ENCODE results near the gene SLC22A13.
"Not testable (repeated sequence)": the region's sequence is repeated elsewhere in the genome, so short reads cannot be mapped to it uniquely, and the experiment has no call there.

The SLC22A13 gene

DNA sequence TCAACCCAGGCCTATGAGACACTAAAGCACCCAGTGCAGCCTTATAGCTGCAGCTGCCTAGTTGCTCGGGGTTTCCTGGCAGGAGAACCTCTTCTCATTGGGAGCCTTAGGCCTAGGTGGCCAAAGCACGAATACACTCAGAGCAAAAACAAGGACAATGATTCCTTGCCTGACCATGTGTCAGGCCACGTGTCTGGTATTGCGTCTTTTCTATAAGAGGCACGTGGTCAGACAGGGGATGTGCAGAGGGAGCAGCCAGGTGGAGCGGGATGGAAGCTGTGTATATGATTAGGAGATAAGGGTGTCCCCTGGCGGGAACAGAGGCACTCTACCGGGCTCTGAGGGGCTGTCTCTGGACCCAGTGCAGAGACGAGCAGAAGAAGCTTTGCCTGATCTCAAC, 42.8 kb downstream of the SLC22A13 start:
- DNase-seq: no peak

DNA sequence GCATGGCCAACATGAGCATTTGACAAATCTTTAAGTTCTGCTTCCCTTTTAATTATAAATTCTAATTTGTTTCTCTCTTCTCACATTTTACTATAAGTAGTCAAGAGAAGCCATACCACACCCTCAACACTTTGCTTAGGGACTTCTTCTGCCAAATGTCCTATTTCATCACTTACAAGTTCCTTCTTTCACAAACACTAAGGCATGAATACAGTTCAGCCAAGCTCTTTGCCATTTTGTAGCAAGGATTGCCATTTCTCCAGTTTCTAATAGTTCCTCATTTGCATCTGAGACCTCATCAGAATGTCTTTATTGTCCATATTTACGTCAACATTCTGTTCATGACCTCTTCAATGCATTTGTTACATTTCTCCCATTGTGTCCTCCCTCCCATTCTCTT, 45.9 kb downstream of the SLC22A13 start:
- no peak for DNase-seq

DNA sequence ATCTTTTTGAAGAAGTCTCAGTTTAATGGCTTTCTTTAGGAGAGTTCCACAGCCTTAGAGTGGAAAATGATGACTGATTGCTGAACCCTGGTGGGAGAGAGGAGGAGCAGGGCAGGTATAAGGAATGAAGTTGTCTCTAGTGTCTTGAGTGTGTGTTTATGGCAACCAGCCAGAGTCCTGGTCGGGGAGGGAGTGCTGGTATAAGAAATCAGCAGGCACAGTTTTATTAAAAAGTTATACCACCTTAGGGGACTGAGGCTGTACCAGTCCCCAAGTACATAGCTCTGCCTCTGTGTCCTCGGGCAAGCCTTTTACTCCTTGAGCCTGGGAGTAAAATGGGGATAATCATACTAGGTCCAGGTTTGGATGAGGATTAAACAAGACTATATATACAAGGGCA, 46.3 kb downstream of the SLC22A13 start:
- no peak for DNase-seq

DNA sequence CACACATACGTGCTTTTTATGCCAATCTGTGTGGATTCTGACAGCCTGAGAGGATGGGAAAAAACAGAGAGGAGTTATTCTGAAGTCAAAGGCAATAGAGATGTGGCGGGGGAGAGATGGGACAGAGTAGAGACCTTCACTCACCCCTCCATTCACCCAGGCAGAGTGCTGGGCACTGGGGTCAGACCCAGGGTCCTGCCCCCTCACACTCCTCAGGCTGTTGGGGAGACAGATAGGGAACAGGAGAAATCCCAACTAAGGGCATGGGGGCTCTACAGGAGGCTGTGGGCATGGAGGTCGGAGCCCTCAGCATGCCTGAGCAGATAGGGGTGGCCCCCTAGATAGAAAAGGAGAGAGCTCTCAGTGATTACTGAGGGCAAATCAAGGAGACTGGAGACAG, 46.7 kb downstream of the SLC22A13 start:
- no peak for DNase-seq

DNA sequence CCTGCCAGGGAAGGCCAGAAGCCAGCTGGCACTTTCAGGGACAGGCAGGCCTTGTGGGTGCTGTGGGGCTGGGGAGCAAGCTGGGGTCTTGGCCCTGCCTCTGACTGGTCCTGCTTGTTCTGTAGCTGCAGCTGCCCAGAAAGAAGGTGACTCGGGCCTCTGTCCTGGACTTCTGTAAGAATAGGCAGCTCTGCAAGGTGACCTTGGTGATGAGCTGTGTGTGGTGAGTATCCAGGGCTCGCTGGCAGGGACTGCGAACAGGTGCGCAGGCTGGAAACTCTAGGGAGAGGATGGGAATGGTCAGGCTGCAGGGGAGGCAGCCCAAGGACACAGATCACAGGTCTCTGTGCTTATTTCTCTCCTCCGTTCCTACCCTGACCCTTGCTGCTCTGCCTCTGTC, 47.7 kb downstream of the SLC22A13 start:
- no peak for DNase-seq

DNA sequence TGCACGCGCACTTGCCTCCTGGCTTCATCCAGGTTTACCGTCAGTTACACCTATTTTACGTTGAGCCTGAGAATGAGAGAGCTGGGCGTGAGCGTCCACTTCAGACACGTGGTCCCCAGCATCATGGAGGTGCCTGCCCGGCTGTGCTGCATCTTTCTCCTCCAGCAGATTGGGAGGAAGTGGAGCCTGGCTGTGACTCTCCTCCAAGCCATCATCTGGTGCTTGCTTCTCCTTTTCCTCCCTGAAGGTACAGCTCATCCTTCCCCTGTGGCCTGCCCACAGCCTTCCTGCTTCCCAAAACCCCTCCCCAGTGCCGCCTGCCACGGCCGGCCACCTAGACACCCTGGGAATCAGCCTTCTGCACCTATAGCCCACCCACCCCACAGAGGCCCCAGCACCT, 48.1 kb downstream of the SLC22A13 start:
- no peak for DNase-seq

DNA sequence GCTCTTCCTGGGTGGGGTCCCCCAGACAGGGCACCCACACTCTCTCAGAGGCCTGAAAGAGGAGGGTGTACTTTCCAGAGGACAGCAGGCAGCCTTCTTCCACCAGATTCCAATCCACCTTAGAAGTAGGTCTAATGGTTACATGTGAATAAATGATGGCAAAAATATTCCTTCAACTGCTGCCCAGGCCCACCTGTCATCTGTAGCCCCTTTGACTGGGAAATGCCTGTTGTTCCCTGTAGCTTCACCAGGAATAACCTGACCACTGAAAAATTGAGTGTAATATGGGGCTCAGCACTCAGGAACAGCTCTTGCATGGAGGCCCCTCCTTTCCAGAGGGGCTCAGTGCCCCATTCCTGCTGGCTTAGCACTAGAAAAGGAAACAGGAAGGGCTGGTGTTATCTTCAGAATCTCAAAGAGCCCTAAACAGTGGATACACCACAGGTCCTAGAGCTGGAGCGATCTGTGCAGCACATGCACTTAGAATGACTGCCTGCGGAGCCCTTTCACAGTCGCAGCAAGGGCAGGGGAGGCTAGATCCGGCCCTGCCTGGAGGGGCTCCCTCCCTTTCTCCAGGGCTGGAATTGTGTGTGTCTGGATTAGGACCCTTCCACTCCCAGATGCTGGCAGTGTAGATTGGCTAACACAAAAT, 48.6 kb downstream of the SLC22A13 start:
- no peak for DNase-seq

DNA sequence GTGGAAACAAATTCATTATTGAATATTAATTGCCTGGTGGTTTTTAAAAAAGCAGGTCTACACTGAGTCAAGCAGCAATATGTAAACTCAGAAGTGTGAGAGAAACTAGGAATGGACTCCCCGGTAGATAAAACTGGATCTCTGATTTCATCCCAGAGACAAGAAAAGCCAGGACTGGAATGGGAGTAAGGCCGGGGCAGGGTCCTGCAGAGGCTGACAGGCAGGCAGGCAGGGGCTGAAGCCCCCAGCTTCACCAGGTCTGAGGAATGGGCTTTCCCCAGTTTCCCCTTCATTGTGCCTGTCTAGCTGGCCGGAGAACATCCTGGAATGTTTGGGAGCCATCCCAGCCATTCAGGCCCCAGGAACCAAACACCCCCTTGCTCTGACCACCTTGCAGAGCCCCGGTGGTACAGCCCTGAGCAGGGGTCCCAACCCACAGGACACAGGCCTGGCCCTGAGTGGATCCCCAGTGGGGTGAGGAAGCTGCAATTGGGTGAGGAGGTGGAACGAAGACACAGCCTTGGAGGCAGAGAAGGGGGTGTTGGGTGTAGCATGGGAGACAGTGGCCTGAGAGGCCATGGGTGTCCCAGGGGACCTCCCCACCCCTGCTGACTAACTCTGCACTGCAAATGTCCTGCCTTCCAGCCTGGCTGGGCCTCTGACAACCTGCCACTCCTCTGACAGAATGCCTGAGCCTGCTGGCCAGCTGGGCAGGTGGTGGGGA, 49.3 kb downstream of the SLC22A13 start:
- no peak for DNase-seq

DNA sequence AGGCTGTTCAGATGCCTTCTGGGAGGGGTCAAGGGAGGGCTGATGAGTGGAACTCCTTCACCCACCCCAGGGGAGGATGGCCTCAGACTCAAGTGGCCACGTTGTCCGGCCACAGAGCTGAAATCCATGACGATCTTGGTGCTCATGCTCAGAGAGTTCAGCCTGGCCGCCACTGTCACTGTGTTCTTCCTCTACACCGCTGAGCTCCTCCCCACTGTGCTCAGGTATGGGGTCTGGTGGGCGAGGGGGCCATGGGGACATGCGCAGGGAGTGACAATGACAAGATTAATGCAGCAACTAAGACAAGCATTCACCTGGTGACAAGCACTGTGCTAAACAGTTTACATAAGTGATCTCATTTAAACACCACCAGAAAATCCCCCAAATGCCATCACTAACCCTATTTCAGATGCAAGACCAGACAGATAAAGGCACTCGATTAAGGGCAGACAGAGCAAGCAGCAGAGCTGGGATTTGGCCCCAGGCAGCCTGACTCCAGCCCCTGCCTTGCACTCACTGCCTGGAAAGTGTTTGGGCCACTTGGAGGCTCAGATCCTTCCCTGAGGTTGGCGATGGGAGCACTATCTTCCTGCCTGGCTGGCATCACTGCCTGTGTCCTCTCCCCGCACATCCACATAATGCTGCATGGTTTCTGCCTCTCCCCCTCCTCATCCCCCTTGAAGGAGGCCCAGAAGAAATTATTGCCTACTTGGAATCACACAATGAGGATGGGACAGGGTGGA, 50.0 kb downstream of the SLC22A13 start:
- DNase-seq: no peak

DNA sequence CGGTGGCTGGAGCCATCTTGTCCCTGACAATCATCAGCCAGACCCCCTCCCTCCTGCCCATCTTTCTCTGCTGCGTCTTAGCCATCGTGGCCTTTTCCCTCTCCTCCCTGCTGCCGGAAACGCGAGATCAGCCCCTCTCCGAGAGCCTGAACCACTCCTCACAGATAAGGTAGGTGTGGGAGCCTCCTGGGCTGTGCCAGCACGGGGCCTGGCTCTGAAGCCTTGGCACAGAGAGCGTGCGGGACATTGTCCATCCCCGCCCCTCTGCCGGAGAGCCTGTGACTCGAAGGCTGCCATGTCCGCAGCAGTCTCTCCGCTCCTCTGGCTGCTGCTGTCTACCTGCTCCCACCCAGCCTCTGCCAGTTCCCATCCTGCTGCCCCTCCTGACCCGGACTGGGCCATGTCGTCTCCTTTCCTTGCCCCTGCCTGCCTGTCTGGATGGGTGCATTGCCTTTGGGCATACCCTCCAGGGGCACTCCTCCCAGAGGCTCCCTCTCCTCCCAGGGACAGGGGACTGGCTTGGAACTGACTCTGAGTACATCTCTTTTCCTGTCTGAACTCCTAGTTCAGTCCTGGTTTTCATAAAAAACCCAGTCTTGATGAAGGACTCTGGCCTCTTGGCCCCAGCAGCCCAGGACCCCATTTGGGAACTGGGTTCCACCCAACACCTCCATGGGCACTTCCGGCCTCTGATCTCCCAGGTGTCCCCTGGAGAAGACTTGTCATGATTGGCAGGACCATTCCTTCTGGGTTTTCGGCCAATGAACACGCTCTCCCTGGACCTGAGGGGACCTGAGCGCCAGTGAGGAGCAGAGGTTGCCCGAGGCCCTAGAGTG, 51.0 kb downstream of the SLC22A13 start:
- no peak for DNase-seq

DNA sequence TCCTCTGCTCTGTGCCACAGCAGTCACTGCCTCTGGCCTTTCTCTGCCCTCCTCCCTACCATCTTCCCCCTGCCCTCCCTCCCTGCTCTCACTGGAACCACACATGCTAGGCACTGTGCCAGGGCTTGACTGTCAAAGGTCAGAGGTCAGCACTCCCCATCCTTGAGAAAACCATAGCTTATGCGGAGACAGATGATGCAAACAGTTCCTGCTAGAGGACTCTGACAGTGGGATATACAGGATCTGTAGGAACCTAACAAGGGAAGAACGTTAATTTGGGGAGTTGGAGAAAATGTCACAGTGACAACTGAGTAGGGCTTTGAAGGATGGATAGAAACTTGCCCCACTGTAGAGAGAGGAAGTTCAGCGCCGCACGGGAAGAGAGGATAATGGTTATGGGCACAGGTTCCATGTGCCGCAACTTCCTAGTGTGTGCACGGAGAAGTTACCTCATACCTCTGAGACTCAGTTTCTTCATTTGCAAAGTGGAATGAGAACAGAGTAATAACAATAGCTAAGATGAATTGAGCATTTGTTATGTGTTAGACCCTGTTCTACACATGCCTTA, 51.7 kb downstream of the SLC22A13 start:
- DNase-seq: no peak

DNA sequence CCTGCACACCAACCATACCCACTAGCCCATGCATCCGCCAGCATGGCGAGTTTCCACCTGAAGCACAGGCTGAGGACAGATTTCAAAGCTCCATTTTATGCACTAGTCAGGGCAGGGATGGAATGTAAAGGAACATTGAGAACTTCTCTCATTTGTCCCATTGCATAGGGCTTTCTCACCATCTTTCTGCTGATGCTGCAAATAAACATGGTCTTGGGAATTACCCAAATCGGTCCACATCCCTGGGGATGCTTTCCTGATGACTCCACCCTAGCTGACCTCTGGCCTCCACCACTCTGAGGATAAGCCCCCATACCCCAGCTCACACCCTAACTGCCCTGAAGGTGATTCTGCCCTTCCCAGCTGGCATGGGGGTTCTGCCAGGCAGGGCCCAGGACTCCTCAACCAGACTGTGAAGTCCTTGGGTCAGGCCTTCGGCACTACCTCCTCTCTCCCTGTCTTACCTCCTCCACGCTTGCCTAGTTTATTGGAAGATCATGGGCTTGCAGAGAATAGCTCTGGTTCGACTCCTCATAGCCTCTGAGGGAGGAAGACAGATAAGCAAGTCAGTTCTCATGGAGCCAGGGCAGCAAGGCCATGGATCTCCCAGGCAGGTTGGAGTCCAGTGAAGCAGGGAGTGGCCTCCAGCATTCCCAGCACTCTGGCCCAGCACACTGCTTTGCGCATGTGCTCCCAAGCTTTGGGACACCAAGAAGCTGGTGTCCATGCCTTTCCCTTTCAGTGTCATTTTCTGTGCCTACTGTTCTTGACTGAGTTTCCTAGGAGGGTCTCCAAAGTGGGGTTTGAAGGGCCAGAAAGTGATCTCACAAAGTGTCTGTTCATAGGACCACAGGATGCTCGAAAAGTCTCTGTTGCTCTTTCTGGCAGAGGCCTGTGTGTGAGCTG, 53.4 kb downstream of the SLC22A13 start:
- DNase-seq: no peak

DNA sequence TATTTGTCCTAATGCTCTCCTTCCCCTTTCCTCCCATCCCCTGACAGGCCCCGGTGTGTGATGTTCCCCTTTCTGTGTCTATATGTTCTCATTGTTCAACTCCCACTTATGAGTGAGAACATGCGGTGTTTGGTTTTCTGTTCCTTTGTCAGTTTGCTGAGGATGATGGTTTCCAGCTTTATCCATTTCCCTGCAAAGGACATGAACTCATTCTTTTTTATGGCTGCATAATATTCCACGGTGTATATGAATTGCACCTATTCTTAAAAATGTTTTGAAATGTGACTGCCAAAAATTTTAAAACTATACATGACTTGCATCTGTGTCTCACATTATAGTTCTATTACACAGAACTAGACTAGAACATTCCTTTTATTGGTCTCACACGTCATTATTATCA, 55.0 kb downstream of the SLC22A13 start:
- DNase-seq: not testable (repeated sequence)

DNA sequence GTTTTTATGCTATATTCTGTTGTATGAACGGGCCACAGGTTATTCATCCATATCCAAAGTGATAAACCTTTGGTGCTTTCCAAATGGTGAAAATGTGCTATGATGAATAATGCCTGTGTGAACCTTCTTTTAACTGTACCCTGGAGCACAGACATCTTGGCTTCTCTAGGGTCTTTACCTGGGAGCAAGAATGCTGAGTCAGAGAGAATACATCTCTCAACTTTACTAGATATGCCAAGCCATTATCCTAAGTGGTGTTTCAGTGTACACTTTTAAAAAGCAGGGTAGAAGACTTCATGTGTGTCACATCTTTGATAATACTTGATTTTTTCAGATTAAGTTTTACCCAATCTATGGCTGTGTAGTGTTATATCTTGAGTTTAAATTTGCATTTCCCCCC, 57.4 kb downstream of the SLC22A13 start:
- no peak for DNase-seq

DNA sequence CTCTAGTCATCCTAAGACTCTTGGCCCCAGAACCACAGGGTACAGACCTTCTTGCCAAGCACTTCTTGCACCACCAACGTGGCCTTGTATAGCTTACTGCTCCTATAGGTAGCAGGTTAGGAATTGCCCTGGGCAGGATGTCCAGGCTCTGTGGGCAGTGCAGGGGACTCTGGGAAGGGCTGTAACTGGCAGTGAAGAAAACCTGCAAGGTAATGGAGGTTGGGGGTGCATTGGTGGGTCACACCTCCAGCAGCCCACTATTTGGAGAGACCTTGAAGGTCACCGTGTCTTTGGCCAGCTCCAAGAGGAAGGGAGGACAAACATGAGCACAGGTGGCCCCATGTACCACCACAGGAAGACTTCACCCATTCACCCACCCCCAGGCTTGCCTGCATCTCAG, 59.6 kb downstream of the SLC22A13 start:
- no peak for DNase-seq

DNA sequence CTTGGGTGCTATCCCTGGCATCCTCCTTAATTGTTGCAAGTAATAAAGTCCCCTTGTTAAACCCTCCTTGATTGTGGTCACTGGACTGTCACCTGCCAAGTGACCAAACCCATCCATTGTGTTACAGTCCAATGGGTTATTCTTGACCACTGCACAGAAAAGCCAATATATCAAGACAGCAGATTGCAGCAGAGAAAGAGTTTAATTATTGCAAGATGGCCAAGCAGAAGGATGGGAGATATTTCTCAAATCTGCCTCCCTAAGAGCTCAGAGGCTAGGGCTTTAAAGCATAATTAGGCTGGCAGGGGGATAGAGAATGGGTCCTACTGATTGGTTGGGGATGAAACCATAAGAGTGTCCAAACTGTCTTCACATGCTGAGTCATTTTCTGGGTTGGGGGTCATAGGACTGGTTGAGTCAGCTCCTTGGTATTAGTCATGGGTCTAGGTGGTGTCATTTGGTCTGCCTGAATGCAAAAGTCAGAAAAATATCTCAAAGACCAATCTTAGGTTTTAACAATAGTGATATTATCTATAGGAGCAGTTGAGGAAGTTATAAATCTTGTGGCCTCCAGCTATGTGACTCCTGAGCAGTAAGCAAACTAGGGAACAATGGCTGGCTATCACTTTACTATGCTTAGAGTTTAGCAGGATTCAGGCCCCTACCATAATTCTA, 61.9 kb downstream of the SLC22A13 start:
- no peak for DNase-seq
